ENCODE data around the gene PLXNB1. TPM values are rescaled to one million over a fixed set of nuclear protein-coding genes. Genes with fewer than 3 reads are reported as not detected.
A peak's percentile ranks its signal among the peaks of the same experiment; 100 is the strongest.

The PLXNB1 gene
- total RNA-seq (2021) (24.6 and 38.0 TPM in 2 replicates), Bru-seq, nascent RNA (percentile 48 among the genes with signal in this experiment), BruChase-seq, experiment 1, labeled RNA remaining after a 2-hour chase (percentile 54 among the genes with signal in this experiment), BruChase-seq, experiment 2, labeled RNA remaining after a 6-hour chase (percentile 66 among the genes with signal in this experiment)
- long read RNA-seq, partial matches to known transcripts = 12 of 24 reads
- long read RNA-seq, other reads (novel, unspliced or antisense) = 12 of 24 reads

GRCh38 chr3:48429960-48430707 is at the start of gene PLXNB1:
Gene PLXNB1 (minus strand): TSS chr3:48430086. CDS start chr3:48424611, 5,475 bp downstream.
- H3K36me3 ChIP-seq (ENCODE audit: insufficient read depth, low read length, poor library complexity, severe bottlenecking) = no peaks in the 10 kb centered on the region
- POLR2A ChIA-PET (ENCODE audit: low non-redundant PET) = no interaction called here
- CTCF ChIA-PET = no interaction called here
- no TSS peak for BruUV-seq (replicated peaks)
- H3K27me3 ChIP-seq (replicated peaks; ENCODE audit: insufficient read depth, low read depth, low read length, poor library complexity) = no peaks in the 10 kb centered on the region
- peaks cover 7% of the 10 kb centered on the region for H3K4me1 ChIP-seq (ENCODE audit: insufficient read depth, low read length, poor library complexity, severe bottlenecking)
- peak within 1 kb of the TSS; percentile 77 for H3K27ac ChIP-seq (ENCODE audit: low read depth, low read length, poor library complexity, severe bottlenecking)
- no peak for TF ChIP-seq EZH2 (IDR thresholded peaks at IDR 0.05; ENCODE audit: borderline replicate concordance, low read depth, low read length, poor library complexity, severe bottlenecking)
- no peak for TF ChIP-seq CTCF (conservative IDR thresholded peaks at IDR 0.05; ENCODE audit: low read depth, low read length)
- H3K4me3 ChIP-seq (ENCODE audit: low read depth, low read length, poor library complexity, severe bottlenecking) = peak within 1 kb of the TSS; percentile 62
- intact Hi-C loops (cut with micrococcal nuclease; ENCODE audit: unreplicated experiment) = loop anchor here (5.0 kb wide), 1 partner anchor 158 kb away; no protein-coding TSS in a partner anchor
- peak; percentile 40 for DNase-seq (ENCODE audit: low spot score)
- no peaks in the 10 kb centered on the region for H3K9me3 ChIP-seq (ENCODE audit: low read depth, low read length, poor library complexity, severe bottlenecking)

DNA sequence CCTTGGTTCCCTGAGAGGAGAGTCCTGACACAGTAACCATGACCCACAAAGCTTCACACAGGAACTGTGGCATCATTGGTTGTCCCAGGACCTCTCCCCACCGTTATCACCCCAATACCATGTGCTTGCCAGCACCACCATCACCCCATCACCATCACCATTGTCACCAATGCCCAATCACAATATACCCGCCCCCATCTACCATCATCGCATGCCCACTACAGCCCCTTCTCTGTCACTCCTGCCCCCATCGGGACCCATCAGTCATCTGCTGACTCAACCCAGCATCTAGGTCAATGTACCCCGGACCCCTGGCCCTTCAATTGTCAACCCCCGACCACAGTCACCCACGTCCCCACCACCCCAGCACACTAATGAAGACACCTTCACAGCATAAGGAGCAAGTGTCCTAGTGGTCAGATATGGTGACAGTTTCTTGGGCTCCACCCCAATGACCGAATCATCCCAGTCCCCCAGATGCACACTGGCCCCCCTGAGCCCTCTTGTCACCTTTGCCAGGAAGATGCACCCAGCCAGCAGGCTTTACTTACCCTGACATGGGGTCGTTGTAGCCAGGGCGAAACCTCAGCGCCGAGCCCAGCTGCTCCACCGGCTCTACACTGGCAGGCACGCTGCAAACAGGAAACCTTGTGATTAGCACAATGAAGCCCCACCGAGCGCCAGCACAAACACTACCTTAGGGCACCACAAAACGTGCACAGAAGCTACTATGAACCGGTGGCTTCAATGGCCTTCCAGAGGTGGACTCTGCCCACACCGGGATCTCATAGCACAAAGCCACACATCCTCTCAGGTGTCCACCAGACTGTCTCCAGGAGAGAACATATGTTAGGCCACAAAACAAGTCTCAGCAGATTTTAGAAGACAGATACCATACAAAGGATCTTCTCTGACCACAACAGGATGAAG is 49.0 kb upstream of the PLXNB1 start:
- H3K27me3 ChIP-seq (replicated peaks; ENCODE audit: insufficient read depth, low read depth, low read length, poor library complexity) = no peaks in the 10 kb centered on the region
- no peaks in the 10 kb centered on the region for H3K36me3 ChIP-seq (ENCODE audit: insufficient read depth, low read length, poor library complexity, severe bottlenecking)
- H3K4me1 ChIP-seq (ENCODE audit: insufficient read depth, low read length, poor library complexity, severe bottlenecking) = no peaks in the 10 kb centered on the region
- H3K9me3 ChIP-seq (ENCODE audit: low read depth, low read length, poor library complexity, severe bottlenecking) = no peaks in the 10 kb centered on the region
- H3K27ac ChIP-seq (ENCODE audit: low read depth, low read length, poor library complexity, severe bottlenecking) = no peak overlapping the region
- no peak overlapping the region for H3K4me3 ChIP-seq (ENCODE audit: low read depth, low read length, poor library complexity, severe bottlenecking)
- ChIA-PET POLR2A (ENCODE audit: low non-redundant PET) (no interaction called here), CTCF (no interaction called here)
- no peak for TF ChIP-seq EZH2 (IDR thresholded peaks at IDR 0.05; ENCODE audit: borderline replicate concordance, low read depth, low read length, poor library complexity, severe bottlenecking)
- no peak for TF ChIP-seq CTCF (conservative IDR thresholded peaks at IDR 0.05; ENCODE audit: low read depth, low read length)
- no peak for DNase-seq (ENCODE audit: low spot score)
- no TSS peak for BruUV-seq (replicated peaks)
- intact Hi-C loops (cut with micrococcal nuclease; ENCODE audit: unreplicated experiment) = loop anchor here (10.0 kb wide), 1 partner anchor 66 kb away; no protein-coding TSS in a partner anchor

GRCh38 chr3:48477959-48478520 is 48.2 kb upstream of the PLXNB1 start:
- intact Hi-C loops (cut with micrococcal nuclease; ENCODE audit: unreplicated experiment) = loop anchor here (10.0 kb wide), 1 partner anchor 67 kb away; no protein-coding TSS in a partner anchor
- TF ChIP-seq CTCF (conservative IDR thresholded peaks at IDR 0.05; ENCODE audit: low read depth, low read length) = no peak
- TF ChIP-seq EZH2 (IDR thresholded peaks at IDR 0.05; ENCODE audit: borderline replicate concordance, low read depth, low read length, poor library complexity, severe bottlenecking) = no peak
- DNase-seq (ENCODE audit: low spot score) = no peak
- H3K4me3 ChIP-seq (ENCODE audit: low read depth, low read length, poor library complexity, severe bottlenecking) = no peak overlapping the region
- ChIA-PET POLR2A (ENCODE audit: low non-redundant PET) (no interaction called here), CTCF (no interaction called here)
- no peak overlapping the region for H3K27ac ChIP-seq (ENCODE audit: low read depth, low read length, poor library complexity, severe bottlenecking)
- H3K36me3 ChIP-seq (ENCODE audit: insufficient read depth, low read length, poor library complexity, severe bottlenecking) = no peaks in the 10 kb centered on the region
- no TSS peak for BruUV-seq (replicated peaks)
- H3K9me3 ChIP-seq (ENCODE audit: low read depth, low read length, poor library complexity, severe bottlenecking) = no peaks in the 10 kb centered on the region
- peaks cover 6% of the 10 kb centered on the region for H3K4me1 ChIP-seq (ENCODE audit: insufficient read depth, low read length, poor library complexity, severe bottlenecking)
- H3K27me3 ChIP-seq (replicated peaks; ENCODE audit: insufficient read depth, low read depth, low read length, poor library complexity) = no peaks in the 10 kb centered on the region
